GM12878 (cell line): ENCODE data around the gene PPP1CC. TPM values are rescaled to one million over a fixed set of nuclear protein-coding genes. Genes with fewer than 3 reads are reported as not detected.

Source experiments
- ATAC-seq: fragments of 200-7000 bp; cut with Tn5 transposase; 3 replicates; pipeline ENCODE4 v1.9.1; 2020; ENCODE audit warnings: mild to moderate bottlenecking, moderate library complexity
- BruUV-seq: library from RNA; stranded (reverse); fragments of 400-500 nt; replicated peaks from 2 replicates; lab custom pipeline; 2021; lab: Mats Ljungman, UMichigan
- CTCF ChIA-PET: fragments of 300-600 bp; sonication (Branson Sonifier 250); formaldehyde crosslinking; extraction: SDS; loops from one replicate; lab custom pipeline; 2021; ENCODE audit warnings: inconsistent platforms; lab: Yijun Ruan, JAX
- POLR2A ChIA-PET: fragments of 350-600 bp; formaldehyde crosslinking; extraction: SDS; loops from one replicate; lab custom pipeline; 2021; ENCODE audit warnings: inconsistent platforms; lab: Charles Lee
- RAD21 ChIA-PET: fragments of 300-600 bp; sonication (Branson Sonifier 250); formaldehyde crosslinking; loops from one replicate; lab custom pipeline; 2023; ENCODE audit warnings: antibody characterized with exemption; ENCODE audit not compliant: unreplicated experiment; lab: Charles Lee
- SMC1A ChIA-PET: fragments of 300-600 bp; sonication (Branson Sonifier 250); formaldehyde crosslinking; loops from one replicate; lab custom pipeline; 2023; ENCODE audit not compliant: unreplicated experiment, uncharacterized antibody; lab: Charles Lee
- DNase-seq: peaks from one replicate; pipeline ENCODE4 v3.0.0-alpha.2; 2011; ENCODE audit warnings: low read depth, low spot score
- FAIRE-seq: peaks from 3 replicates; lab custom pipeline; 2011; peaks lifted over from hg19 to GRCh38; lab: Jason Lieb, UNC
- H2AFZ ChIP-seq: 2 replicates; pipeline ENCODE4 v1.6.0; 2011; ENCODE audit warnings: low read depth, low read length, control low read depth; ENCODE audit not compliant: control insufficient read depth
- H3K27ac ChIP-seq: 2 replicates; pipeline ENCODE4 v1.5.1; 2011; ENCODE audit warnings: control low read depth; ENCODE audit not compliant: control insufficient read depth, insufficient read depth
- H3K27me3 ChIP-seq, 2 experiments: replicated peaks in 1 of 2; 2 replicates each; pipeline versions ENCODE4 v1.6.0 to v1.6.1; 2011; ENCODE audit warnings: low read length in 1 of 2; ENCODE audit not compliant: control insufficient read depth in 2 of 2, insufficient read depth in 2 of 2
- H3K36me3 ChIP-seq, 2 experiments: 2 replicates each; pipeline ENCODE4 v1.5.1; 2011; ENCODE audit warnings: low read length in 1 of 2; ENCODE audit not compliant: control insufficient read depth in 2 of 2, insufficient read depth in 2 of 2
- H3K4me1 ChIP-seq: 2 replicates; pipeline ENCODE4 v1.6.1; 2011; ENCODE audit warnings: mild to moderate bottlenecking, low read length, moderate library complexity, mixed read lengths; ENCODE audit not compliant: control insufficient read depth, insufficient read depth
- H3K4me2 ChIP-seq: 2 replicates; pipeline ENCODE4 v1.6.0; 2011; ENCODE audit warnings: control low read depth; ENCODE audit not compliant: control insufficient read depth, insufficient read depth
- H3K4me3 ChIP-seq: fragments of 200-600 bp; sonication (generic); 2 replicates; pipeline ENCODE4 v1.5.1; 2016
- H3K79me2 ChIP-seq: 2 replicates; pipeline ENCODE4 v1.6.0; 2011; ENCODE audit warnings: low read length; ENCODE audit not compliant: control insufficient read depth, insufficient read depth
- H3K9ac ChIP-seq: 2 replicates; pipeline ENCODE4 v1.8.0; 2011; ENCODE audit warnings: low read length, control low read depth, mixed read lengths; ENCODE audit not compliant: control insufficient read depth, insufficient read depth
- H3K9me3 ChIP-seq: replicated peaks from 3 replicates; pipeline ENCODE4 v1.5.1; 2011; ENCODE audit warnings: mild to moderate bottlenecking, low read length; ENCODE audit not compliant: control insufficient read depth, insufficient read depth
- H4K20me1 ChIP-seq: 2 replicates; pipeline ENCODE4 v1.6.0; 2011; ENCODE audit not compliant: control insufficient read depth, insufficient read depth
- CREB1 ChIP-seq: IDR thresholded peaks from 2 replicates; pipeline ENCODE4 v1.6.1; 2012; ENCODE audit warnings: low read depth, mild to moderate bottlenecking, inconsistent platforms
- FOXK2 ChIP-seq: fragments of 450-650 bp; IDR thresholded peaks from 2 replicates; pipeline ENCODE4 v1.6.1; 2017; ENCODE audit warnings: mild to moderate bottlenecking, moderate library complexity
- POLR2AphosphoS2 ChIP-seq: IDR thresholded peaks from 2 replicates; pipeline ENCODE4 v1.6.1; 2011; ENCODE audit warnings: low read depth, mild to moderate bottlenecking, low read length, improper control_type of control experiment, moderate library complexity
- PRDM15 ChIP-seq: fragments of 450-650 bp; formaldehyde crosslinking; IDR thresholded peaks from 2 replicates; pipeline ENCODE4 v1.4.0; 2020; ENCODE audit warnings: mild to moderate bottlenecking, moderate library complexity
- RAD21 ChIP-seq: IDR thresholded peaks from 2 replicates; pipeline ENCODE4 v1.6.1; 2011; ENCODE audit warnings: mild to moderate bottlenecking, low read depth, low read length, moderate library complexity; ENCODE audit not compliant: insufficient read depth
- RBBP5 ChIP-seq: fragments of 200-600 bp; sonication (generic); conservative IDR thresholded peaks from 2 replicates; pipeline ENCODE4 v1.6.1; 2016
- SREBF1 ChIP-seq: IDR thresholded peaks from 2 replicates; pipeline ENCODE4 v1.6.1; 2012; ENCODE audit warnings: mild to moderate bottlenecking, low read length
- ZNF24 ChIP-seq: fragments of 450-650 bp; IDR thresholded peaks from 2 replicates; pipeline ENCODE4 v1.6.1; 2017; ENCODE audit warnings: antibody characterized with exemption, mild to moderate bottlenecking
- WGBS: methylation state at CpG from one replicate; pipeline ENCODE4 v1.1.6; 2016; ENCODE audit warnings: low lambda C conversion rate; ENCODE audit not compliant: insufficient replicate concordance, insufficient coverage; ENCODE audit errors: missing lambda C conversion rate; 5-methylcytosine and 5-hydroxymethylcytosine counted together
- in situ Hi-C: fragments of 300-500 bp; cut with MboI; formaldehyde crosslinking; loops from 9 replicates; pipeline ENCODE4 v1.14.3; 2018; ENCODE audit warnings: mixed read lengths
- intact Hi-C: fragments of 100-400 bp; cut with micrococcal nuclease; formaldehyde crosslinking; loops from one replicate; pipeline ENCODE4 v1.14.2; 2022; ENCODE audit not compliant: unreplicated experiment
- polyA plus RNA-seq, 11 experiments: library from polyadenylated mRNA; depleted of rRNA in 4 of 11; unstranded in 6 of 11; stranded (reverse) in 5 of 11; fragments of >200 nt; fragmentation: Nextera tagmentation in 4 of 11; fragmentation: Illumina TruSeq in 1 of 11; extraction: Ambion mirVana in 4 of 11; extraction: Trizol in 1 of 11; gene quantifications; 1 replicate in 1 of 11; 2 replicates in 10 of 11; pipeline versions ENCODE4 v1.2.1 to v1.2.3, GENCODE V29; 2011 to 2016; ENCODE audit warnings: inconsistent platforms in 2 of 11, missing spikeins in 2 of 11, low read depth in 1 of 11
- total RNA-seq, 4 experiments: library from RNA; depleted of rRNA in 3 of 4; stranded (reverse); fragments of >200 nt in 3 of 4; fragmentation: Illumina TruSeq in 1 of 4; extraction: Trizol in 1 of 4; gene quantifications; 2 replicates each; pipeline versions ENCODE4 v1.2.1 to v1.2.3, GENCODE V29; 2013 to 2021

PPP1CC gene
- total and polyA plus RNA-seq, 10 of the 15 experiments (the other 5 are each of a cell fraction or from before 2014, with no cell fraction given), result 64.4 to 279 (median 157) TPM

GRCh38 chr12:110677206-110677911, 65.3 kb downstream of the PPP1CC start (continued):
- TF ChIP-seq PRDM15 (CRISPR knock-in tag) (no peak), FOXK2 (no peak), RBBP5 (no peak), POLR2AphosphoS2 (no peak), RAD21 (no peak), SREBF1 (no peak), ZNF24 (no peak)

- peaks cover 17 to 29% of the 10 kb centered on the region in 2 experiments for H3K36me3 ChIP-seq
- DNase-seq (no peak), FAIRE-seq (no peak), ATAC-seq (no peak)
- TF ChIP-seq CREB1, result no peak
- peaks cover 83% of the 10 kb centered on the region for H3K4me1 ChIP-seq
- ChIA-PET SMC1A (interaction anchor here (0.6 to 4.5 kb wide), 9 partner anchors 8 to 70 kb away, joined by 3 to 52 read pairs (median 5); no protein-coding TSS in a partner anchor), RAD21 (interaction anchor here (0.8 to 5.1 kb wide), 5 partner anchors 7 to 226 kb away, joined by 3 to 42 read pairs (median 27); partner anchors contain the start of gene ARPC3), POLR2A (interaction anchor here (0.5 to 4.9 kb wide), 9 partner anchors 9 to 219 kb away, joined by 3 to 78 read pairs (median 6); partner anchors contain the start of gene HVCN1), CTCF (interaction anchor here (0.5 to 2.8 kb wide), 4 partner anchors 8 to 75 kb away, joined by 3 to 12 read pairs (median 6); no protein-coding TSS in a partner anchor)
- H3K4me3 ChIP-seq, result no peak overlapping the region
- no TSS peak for BruUV-seq
- 0 out of 2 replicates have a peak overlapping the region, but pooled peaks have one; percentile 65 for H3K9ac ChIP-seq
- intact Hi-C loops (no loop called here), in situ Hi-C loops (no loop called here)
- H3K27ac ChIP-seq, result peak overlapping the region; percentile 87
- peaks cover 35% of the 10 kb centered on the region for H3K79me2 ChIP-seq
- no peaks in the 10 kb centered on the region for H3K27me3 ChIP-seq
- peak overlapping the region; percentile 92 for H3K4me2 ChIP-seq
- H2AFZ ChIP-seq, result no peak overlapping the region
- 97% methylated on average over 4 of the region's 4 CpGs for WGBS
- no peaks in the 10 kb centered on the region for H4K20me1 ChIP-seq
- peaks cover 6% of the 10 kb centered on the region; the same call in 1 of the 3 replicates for H3K9me3 ChIP-seq
Observed at GRCh38 chr12:110676171-110676570, 66.5 kb downstream of the PPP1CC start.
